GM10248 (cell line): ENCODE data around the gene G3BP2.
"Not testable (repeated sequence)": the region's sequence is repeated elsewhere in the genome, so short reads cannot be mapped to it uniquely, and the experiment has no call there.

ENCODE experiments used
- CTCF ChIA-PET: fragments of 300-600 bp; sonication (Branson Sonifier 250); formaldehyde crosslinking; extraction: SDS; loops from one replicate; lab custom pipeline; 2021; ENCODE audit warnings: antibody characterized with exemption; lab: Yijun Ruan, JAX
- POLR2A ChIA-PET: fragments of 350-650 bp; sonication (Branson Sonifier 250); formaldehyde crosslinking; extraction: SDS; loops from one replicate; lab custom pipeline; 2020; ENCODE audit warnings: antibody characterized with exemption; lab: Yijun Ruan, JAX
- DNase-seq: peaks from one replicate; pipeline ENCODE4 v3.0.0; 2012; ENCODE audit errors: extremely low spot score
- CTCF ChIP-seq: IDR thresholded peaks from 2 replicates; pipeline ENCODE4 v1.5.1; 2012; ENCODE audit warnings: mild to moderate bottlenecking, low read depth; ENCODE audit errors: extremely low read depth, missing control alignments, control extremely low read depth

Gene G3BP2

GRCh38 chr4:75699299-75699698 is 26.1 kb upstream of the G3BP2 start:
- no peak for DNase-seq
- no peak for TF ChIP-seq CTCF
- ChIA-PET CTCF (interaction anchor here (1.4 to 8.3 kb wide), 3 partner anchors 12 to 25 kb away, joined by 3 to 69 read pairs (median 6); partner anchors contain the start of gene USO1), POLR2A (no interaction called here)

GRCh38 chr4:75698963-75699228 is 25.7 kb upstream of the G3BP2 start:
- DNase-seq, result no peak
- ChIA-PET POLR2A (no interaction called here), CTCF (interaction anchor here (1.4 to 8.3 kb wide), 3 partner anchors 13 to 25 kb away, joined by 3 to 69 read pairs (median 6); partner anchors contain the start of gene USO1)
- no peak for TF ChIP-seq CTCF

GRCh38 chr4:75698162-75698962 is 25.2 kb upstream of the G3BP2 start:
- peak; percentile 63 for DNase-seq
- ChIA-PET POLR2A (interaction anchor here (1.0 kb wide), 1 partner anchor 26 kb away, joined by 3 read pairs; the partner anchor contains the start of gene USO1), CTCF (interaction anchor here (0.7 to 8.3 kb wide), 5 partner anchors 13 to 26 kb away, joined by 3 to 69 read pairs (median 6); partner anchors contain the start of gene USO1)
- no peak for TF ChIP-seq CTCF

- CTCF ChIA-PET, result interaction anchor here (2.0 to 8.3 kb wide), 3 partner anchors 13 to 28 kb away, joined by 6 to 69 read pairs (median 15); partner anchors contain the start of gene USO1
- DNase-seq, result no peak
- no peak for TF ChIP-seq CTCF
- POLR2A ChIA-PET, result interaction anchor here (1.0 to 1.2 kb wide), 2 partner anchors 27 to 28 kb away, joined by 3 to 7 read pairs; partner anchors contain the start of gene USO1
Observed at GRCh38 chr4:75696581-75696980, 23.4 kb upstream of the G3BP2 start.

- TF ChIP-seq CTCF, result no peak
- peak; percentile 51 for DNase-seq
- CTCF ChIA-PET, result interaction anchor here (0.9 to 8.3 kb wide), 5 partner anchors 12 to 76 kb away, joined by 3 to 69 read pairs (median 6); partner anchors contain the start of genes G3BP2 and USO1
- POLR2A ChIA-PET, result interaction anchor here (1.0 to 1.2 kb wide), 2 partner anchors 26 to 28 kb away, joined by 3 to 7 read pairs; partner anchors contain the start of gene USO1
Observed at GRCh38 chr4:75696071-75696470, 22.9 kb upstream of the G3BP2 start.

- DNase-seq, POLR2A ChIA-PET: not testable (repeated sequence)
- CTCF ChIA-PET, result interaction anchor here (1.0 to 2.0 kb wide), 3 partner anchors 10 to 31 kb away, joined by 3 to 6 read pairs (median 4); no protein-coding TSS in a partner anchor
Observed at GRCh38 chr4:75692066-75692465, 18.9 kb upstream of the G3BP2 start.

GRCh38 chr4:75687125-75687524 is 13.9 kb upstream of the G3BP2 start:
- CTCF ChIA-PET, result interaction anchor here (1.2 kb wide), 1 partner anchor 15 kb away, joined by 3 read pairs; no protein-coding TSS in a partner anchor
- POLR2A ChIA-PET, DNase-seq: not testable (repeated sequence)
